Measurements from ENCODE around the gene LRP6. TPM values are rescaled to one million over a fixed set of nuclear protein-coding genes. Genes with fewer than 3 reads are reported as not detected.

LRP6 gene
- total and polyA plus RNA-seq, 2 of the 13 experiments (the other 11 are each of a cell fraction or from before 2014, with no cell fraction given) = 33.8 to 42.0 TPM

DNA sequence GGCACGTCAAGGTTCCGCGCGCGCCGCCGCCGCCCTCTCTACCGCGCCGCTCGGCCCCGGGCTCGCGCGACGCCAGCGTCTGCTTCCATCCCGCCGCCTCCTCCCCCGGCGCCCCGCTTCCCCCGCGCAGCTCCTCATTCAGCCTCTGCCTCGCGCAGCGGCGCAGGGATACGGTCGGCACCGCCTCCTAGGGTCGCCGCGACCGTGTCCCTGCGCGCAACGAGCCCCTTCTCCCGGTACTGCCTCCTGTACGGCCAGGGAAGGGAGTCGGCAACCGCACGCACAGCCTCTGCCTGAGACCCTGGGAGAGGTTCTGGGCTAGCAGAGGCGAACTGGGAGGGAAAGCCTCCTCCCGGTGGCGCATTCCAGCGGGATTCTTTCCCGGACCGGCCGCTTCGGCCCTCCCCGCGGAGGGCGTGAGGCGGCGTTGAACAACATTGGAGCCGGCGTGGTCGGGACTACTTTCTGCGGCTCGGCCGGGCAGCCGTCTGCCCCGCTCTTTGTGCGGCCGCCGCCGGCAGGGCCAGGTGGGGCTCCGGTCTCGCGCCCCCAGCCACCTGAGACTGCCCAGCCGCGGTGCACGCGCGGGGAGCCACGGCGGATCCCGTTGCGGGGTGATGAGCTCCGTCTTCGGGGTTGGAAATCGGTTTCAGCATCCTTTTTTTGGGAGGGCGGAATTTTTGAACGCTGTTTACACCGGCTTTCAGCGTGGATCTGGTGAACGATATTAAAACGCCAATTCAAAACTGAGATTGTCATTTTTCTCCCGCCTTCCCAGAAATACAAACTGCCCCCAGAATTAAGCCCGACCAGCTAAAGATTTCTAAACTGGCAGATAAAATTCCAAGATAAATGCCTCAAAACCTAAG, at the start of gene LRP6 (continued):
- TF ChIP-seq, protein P1, sequence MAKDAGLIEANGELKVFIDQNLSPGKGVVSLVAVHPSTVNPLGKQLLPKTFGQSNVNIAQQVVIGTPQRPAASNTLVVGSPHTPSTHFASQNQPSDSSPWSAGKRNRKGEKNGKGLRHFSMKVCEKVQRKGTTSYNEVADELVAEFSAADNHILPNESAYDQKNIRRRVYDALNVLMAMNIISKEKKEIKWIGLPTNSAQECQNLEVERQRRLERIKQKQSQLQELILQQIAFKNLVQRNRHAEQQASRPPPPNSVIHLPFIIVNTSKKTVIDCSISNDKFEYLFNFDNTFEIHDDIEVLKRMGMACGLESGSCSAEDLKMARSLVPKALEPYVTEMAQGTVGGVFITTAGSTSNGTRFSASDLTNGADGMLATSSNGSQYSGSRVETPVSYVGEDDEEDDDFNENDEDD (CRISPR knock-in tag; IDR thresholded peaks at IDR 0.05; ENCODE audit: borderline replicate concordance) = peak; percentile 58; the same call in 1 of the 2 replicates
- peak; percentile 71; the same call in 1 of the 2 replicates for TF ChIP-seq ZNF451 (CRISPR knock-in tag; IDR thresholded peaks at IDR 0.05)
- TF ChIP-seq YY1 (IDR thresholded peaks at IDR 0.05; ENCODE audit: insufficient read depth, insufficient replicate concordance, low read depth, low read length) = peak; percentile 72
- peak; percentile 80; the same call in 1 of the 2 replicates for TF ChIP-seq CAMTA2 (CRISPR knock-in tag; IDR thresholded peaks at IDR 0.05; ENCODE audit: borderline replicate concordance)
- TF ChIP-seq ATRX (CRISPR knock-in tag; IDR thresholded peaks at IDR 0.05; ENCODE audit: borderline replicate concordance) = no peak
- 0 out of 2 replicates have a peak, but pooled peaks have one; percentile 93 for TF ChIP-seq KLF15 (CRISPR knock-in tag; IDR thresholded peaks at IDR 0.05; ENCODE audit: borderline replicate concordance)
- TF ChIP-seq ZNF543 (CRISPR knock-in tag; IDR thresholded peaks at IDR 0.05) = peak; percentile 93
- no peak for TF ChIP-seq SRSF9 (IDR thresholded peaks at IDR 0.05; ENCODE audit: borderline replicate concordance, insufficient read depth, low read depth, low read length, poor library complexity, severe bottlenecking)
- TF ChIP-seq FOXM1 (CRISPR knock-in tag; IDR thresholded peaks at IDR 0.05) = no peak
- TF ChIP-seq, protein P2, sequence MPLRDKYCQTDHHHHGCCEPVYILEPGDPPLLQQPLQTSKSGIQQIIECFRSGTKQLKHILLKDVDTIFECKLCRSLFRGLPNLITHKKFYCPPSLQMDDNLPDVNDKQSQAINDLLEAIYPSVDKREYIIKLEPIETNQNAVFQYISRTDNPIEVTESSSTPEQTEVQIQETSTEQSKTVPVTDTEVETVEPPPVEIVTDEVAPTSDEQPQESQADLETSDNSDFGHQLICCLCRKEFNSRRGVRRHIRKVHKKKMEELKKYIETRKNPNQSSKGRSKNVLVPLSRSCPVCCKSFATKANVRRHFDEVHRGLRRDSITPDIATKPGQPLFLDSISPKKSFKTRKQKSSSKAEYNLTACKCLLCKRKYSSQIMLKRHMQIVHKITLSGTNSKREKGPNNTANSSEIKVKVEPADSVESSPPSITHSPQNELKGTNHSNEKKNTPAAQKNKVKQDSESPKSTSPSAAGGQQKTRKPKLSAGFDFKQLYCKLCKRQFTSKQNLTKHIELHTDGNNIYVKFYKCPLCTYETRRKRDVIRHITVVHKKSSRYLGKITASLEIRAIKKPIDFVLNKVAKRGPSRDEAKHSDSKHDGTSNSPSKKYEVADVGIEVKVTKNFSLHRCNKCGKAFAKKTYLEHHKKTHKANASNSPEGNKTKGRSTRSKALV (CRISPR knock-in tag; IDR thresholded peaks at IDR 0.05) = no peak; the same call in 1 of the 2 replicates
- TF ChIP-seq RAD21 (CRISPR knock-in tag; IDR thresholded peaks at IDR 0.05) = 0 out of 2 replicates have a peak, but pooled peaks have one; percentile 20
- no peak for TF ChIP-seq REXO4 (CRISPR knock-in tag; IDR thresholded peaks at IDR 0.05; ENCODE audit: borderline replicate concordance)
- peak; percentile 97; the same call in 1 of the 2 replicates for TF ChIP-seq ZNF33B (CRISPR knock-in tag; IDR thresholded peaks at IDR 0.05)
- TF ChIP-seq, protein P3, sequence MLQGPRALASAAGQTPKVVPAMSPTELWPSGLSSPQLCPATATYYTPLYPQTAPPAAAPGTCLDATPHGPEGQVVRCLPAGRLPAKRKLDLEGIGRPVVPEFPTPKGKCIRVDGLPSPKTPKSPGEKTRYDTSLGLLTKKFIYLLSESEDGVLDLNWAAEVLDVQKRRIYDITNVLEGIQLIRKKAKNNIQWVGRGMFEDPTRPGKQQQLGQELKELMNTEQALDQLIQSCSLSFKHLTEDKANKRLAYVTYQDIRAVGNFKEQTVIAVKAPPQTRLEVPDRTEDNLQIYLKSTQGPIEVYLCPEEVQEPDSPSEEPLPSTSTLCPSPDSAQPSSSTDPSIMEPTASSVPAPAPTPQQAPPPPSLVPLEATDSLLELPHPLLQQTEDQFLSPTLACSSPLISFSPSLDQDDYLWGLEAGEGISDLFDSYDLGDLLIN (CRISPR knock-in tag; IDR thresholded peaks at IDR 0.05; ENCODE audit: borderline replicate concordance) = no peak
- peak; percentile 97 for TF ChIP-seq ZSCAN31 (CRISPR knock-in tag; IDR thresholded peaks at IDR 0.05; ENCODE audit: low read depth)
- peak; percentile 97 for TF ChIP-seq MTA1 (CRISPR knock-in tag; IDR thresholded peaks at IDR 0.05; ENCODE audit: borderline replicate concordance)
- peak; percentile 33; the same call in 1 of the 2 replicates for TF ChIP-seq SP140L (CRISPR knock-in tag; IDR thresholded peaks at IDR 0.05; ENCODE audit: borderline replicate concordance)
- TF ChIP-seq, protein P4, sequence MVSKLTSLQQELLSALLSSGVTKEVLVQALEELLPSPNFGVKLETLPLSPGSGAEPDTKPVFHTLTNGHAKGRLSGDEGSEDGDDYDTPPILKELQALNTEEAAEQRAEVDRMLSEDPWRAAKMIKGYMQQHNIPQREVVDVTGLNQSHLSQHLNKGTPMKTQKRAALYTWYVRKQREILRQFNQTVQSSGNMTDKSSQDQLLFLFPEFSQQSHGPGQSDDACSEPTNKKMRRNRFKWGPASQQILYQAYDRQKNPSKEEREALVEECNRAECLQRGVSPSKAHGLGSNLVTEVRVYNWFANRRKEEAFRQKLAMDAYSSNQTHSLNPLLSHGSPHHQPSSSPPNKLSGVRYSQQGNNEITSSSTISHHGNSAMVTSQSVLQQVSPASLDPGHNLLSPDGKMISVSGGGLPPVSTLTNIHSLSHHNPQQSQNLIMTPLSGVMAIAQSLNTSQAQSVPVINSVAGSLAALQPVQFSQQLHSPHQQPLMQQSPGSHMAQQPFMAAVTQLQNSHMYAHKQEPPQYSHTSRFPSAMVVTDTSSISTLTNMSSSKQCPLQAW (CRISPR knock-in tag; IDR thresholded peaks at IDR 0.05) = peak; percentile 95
- no peak for TF ChIP-seq KLF9 (CRISPR knock-in tag; IDR thresholded peaks at IDR 0.05; ENCODE audit: low read depth)
- TF ChIP-seq, protein P5, sequence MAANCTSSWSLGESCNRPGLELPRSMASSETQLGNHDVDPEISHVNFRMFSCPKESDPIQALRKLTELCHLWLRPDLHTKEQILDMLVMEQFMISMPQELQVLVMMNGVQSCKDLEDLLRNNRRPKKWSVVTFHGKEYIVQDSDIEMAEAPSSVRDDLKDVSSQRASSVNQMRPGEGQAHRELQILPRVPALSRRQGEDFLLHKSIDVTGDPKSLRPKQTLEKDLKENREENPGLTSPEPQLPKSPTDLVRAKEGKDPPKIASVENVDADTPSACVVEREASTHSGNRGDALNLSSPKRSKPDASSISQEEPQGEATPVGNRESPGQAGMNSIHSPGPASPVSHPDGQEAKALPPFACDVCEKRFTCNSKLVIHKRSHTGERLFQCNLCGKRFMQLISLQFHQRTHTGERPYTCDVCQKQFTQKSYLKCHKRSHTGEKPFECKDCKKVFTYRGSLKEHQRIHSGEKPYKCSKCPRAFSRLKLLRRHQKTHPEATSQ (CRISPR knock-in tag; IDR thresholded peaks at IDR 0.05; ENCODE audit: borderline replicate concordance) = peak; percentile 91; the same call in 1 of the 2 replicates
- peak; percentile 78 for TF ChIP-seq SAP130 (CRISPR knock-in tag; IDR thresholded peaks at IDR 0.05; ENCODE audit: low read depth)

Measured in HepG2 (cell line).